ENCODE measurements around the gene GCLM. TPM values are rescaled to one million over a fixed set of nuclear protein-coding genes. Genes with fewer than 3 reads are reported as not detected.

The GCLM gene
- total RNA-seq, 1 experiment from 2014 or later, result 34.4 TPM

GRCh38 chr1:93888900-93889299 lies 20.3 kb downstream of the GCLM start:
- Histone ChIP-seq H3K4me3 (ENCODE audit: low read depth, low read length, poor library complexity, severe bottlenecking) (no peak overlapping the region), H3K4me1 (ENCODE audit: insufficient read depth, low read length, poor library complexity, severe bottlenecking) (peaks cover 13% of the 10 kb centered on the region), H3K27me3 (replicated peaks; ENCODE audit: insufficient read depth, low read depth, low read length, poor library complexity) (no peaks in the 10 kb centered on the region), H3K9me3 (ENCODE audit: low read depth, low read length, poor library complexity, severe bottlenecking) (no peaks in the 10 kb centered on the region), H3K27ac (ENCODE audit: low read depth, low read length, poor library complexity, severe bottlenecking) (no peak overlapping the region), H3K36me3 (ENCODE audit: insufficient read depth, low read length, poor library complexity, severe bottlenecking) (peaks cover 16% of the 10 kb centered on the region)
- no peak for DNase-seq (ENCODE audit: low spot score)
- ChIA-PET CTCF (no interaction called here), POLR2A (ENCODE audit: low non-redundant PET) (no interaction called here)
- no TSS peak for BruUV-seq (replicated peaks)
- intact Hi-C loops (cut with micrococcal nuclease; ENCODE audit: unreplicated experiment), result no loop called here
- TF ChIP-seq CTCF (conservative IDR thresholded peaks at IDR 0.05; ENCODE audit: low read depth, low read length) (no peak), EZH2 (IDR thresholded peaks at IDR 0.05; ENCODE audit: borderline replicate concordance, low read depth, low read length, poor library complexity, severe bottlenecking) (no peak)

- intact Hi-C loops (cut with micrococcal nuclease; ENCODE audit: unreplicated experiment), result no loop called here
- no peaks in the 10 kb centered on the region for H3K27me3 ChIP-seq (replicated peaks; ENCODE audit: insufficient read depth, low read depth, low read length, poor library complexity)
- POLR2A ChIA-PET (ENCODE audit: low non-redundant PET), result no interaction called here
- DNase-seq (ENCODE audit: low spot score), result no peak
- H3K4me1 ChIP-seq (ENCODE audit: insufficient read depth, low read length, poor library complexity, severe bottlenecking), result peaks cover 11% of the 10 kb centered on the region
- no peaks in the 10 kb centered on the region for H3K9me3 ChIP-seq (ENCODE audit: low read depth, low read length, poor library complexity, severe bottlenecking)
- H3K36me3 ChIP-seq (ENCODE audit: insufficient read depth, low read length, poor library complexity, severe bottlenecking), result peaks cover 5% of the 10 kb centered on the region
- H3K27ac ChIP-seq (ENCODE audit: low read depth, low read length, poor library complexity, severe bottlenecking), result no peak overlapping the region
- no TSS peak for BruUV-seq (replicated peaks)
- TF ChIP-seq CTCF (conservative IDR thresholded peaks at IDR 0.05; ENCODE audit: low read depth, low read length) (no peak), EZH2 (IDR thresholded peaks at IDR 0.05; ENCODE audit: borderline replicate concordance, low read depth, low read length, poor library complexity, severe bottlenecking) (no peak)
- CTCF ChIA-PET, result no interaction called here
- H3K4me3 ChIP-seq (ENCODE audit: low read depth, low read length, poor library complexity, severe bottlenecking), result no peak overlapping the region
Observed at GRCh38 chr1:93882269-93882668, 27.0 kb downstream of the GCLM start.

GRCh38 chr1:93880731-93881130 lies 28.5 kb downstream of the GCLM start:
- no peak for TF ChIP-seq EZH2 (IDR thresholded peaks at IDR 0.05; ENCODE audit: borderline replicate concordance, low read depth, low read length, poor library complexity, severe bottlenecking)
- no peak for TF ChIP-seq CTCF (conservative IDR thresholded peaks at IDR 0.05; ENCODE audit: low read depth, low read length)

More at GRCh38 chr1:93880731-93881130, 28.5 kb downstream of the GCLM start:
- Histone ChIP-seq H3K27me3 (replicated peaks; ENCODE audit: insufficient read depth, low read depth, low read length, poor library complexity) (no peaks in the 10 kb centered on the region), H3K36me3 (ENCODE audit: insufficient read depth, low read length, poor library complexity, severe bottlenecking) (peaks cover 20% of the 10 kb centered on the region), H3K4me3 (ENCODE audit: low read depth, low read length, poor library complexity, severe bottlenecking) (no peak overlapping the region), H3K4me1 (ENCODE audit: insufficient read depth, low read length, poor library complexity, severe bottlenecking) (peaks cover 20% of the 10 kb centered on the region), H3K9me3 (ENCODE audit: low read depth, low read length, poor library complexity, severe bottlenecking) (no peaks in the 10 kb centered on the region), H3K27ac (ENCODE audit: low read depth, low read length, poor library complexity, severe bottlenecking) (no peak overlapping the region)
- no peak for DNase-seq (ENCODE audit: low spot score)
- POLR2A ChIA-PET (ENCODE audit: low non-redundant PET), result no interaction called here
- intact Hi-C loops (cut with micrococcal nuclease; ENCODE audit: unreplicated experiment), result no loop called here
- CTCF ChIA-PET, result no interaction called here
- BruUV-seq (replicated peaks), result no TSS peak
